GM12878 (cell line): ENCODE measurements around the gene PRKRIP1. TPM values are rescaled to one million over a fixed set of nuclear protein-coding genes. Genes with fewer than 3 reads are reported as not detected.

Experiments used
- ATAC-seq: fragments of 200-7000 bp; cut with Tn5 transposase; 3 replicates; pipeline ENCODE4 v1.9.1; 2020; ENCODE audit warnings: mild to moderate bottlenecking, moderate library complexity
- BruUV-seq: library from RNA; stranded (reverse); fragments of 400-500 nt; replicated peaks from 2 replicates; lab custom pipeline; 2021; lab: Mats Ljungman, UMichigan
- CTCF ChIA-PET: fragments of 300-600 bp; sonication (Branson Sonifier 250); formaldehyde crosslinking; extraction: SDS; loops from one replicate; lab custom pipeline; 2021; ENCODE audit warnings: inconsistent platforms; lab: Yijun Ruan, JAX
- POLR2A ChIA-PET: fragments of 350-600 bp; formaldehyde crosslinking; extraction: SDS; loops from one replicate; lab custom pipeline; 2021; ENCODE audit warnings: inconsistent platforms; lab: Charles Lee
- RAD21 ChIA-PET: fragments of 300-600 bp; sonication (Branson Sonifier 250); formaldehyde crosslinking; loops from one replicate; lab custom pipeline; 2023; ENCODE audit warnings: antibody characterized with exemption; ENCODE audit not compliant: unreplicated experiment; lab: Charles Lee
- SMC1A ChIA-PET: fragments of 300-600 bp; sonication (Branson Sonifier 250); formaldehyde crosslinking; loops from one replicate; lab custom pipeline; 2023; ENCODE audit not compliant: unreplicated experiment, uncharacterized antibody; lab: Charles Lee
- DNase-seq: peaks from one replicate; pipeline ENCODE4 v3.0.0-alpha.2; 2011; ENCODE audit warnings: low read depth, low spot score
- FAIRE-seq: peaks from 3 replicates; lab custom pipeline; 2011; peaks lifted over from hg19 to GRCh38; lab: Jason Lieb, UNC
- H2AFZ ChIP-seq: 2 replicates; pipeline ENCODE4 v1.6.0; 2011; ENCODE audit warnings: low read depth, low read length, control low read depth; ENCODE audit not compliant: control insufficient read depth
- H3K27ac ChIP-seq: 2 replicates; pipeline ENCODE4 v1.5.1; 2011; ENCODE audit warnings: control low read depth; ENCODE audit not compliant: control insufficient read depth, insufficient read depth
- H3K27me3 ChIP-seq, 2 experiments: replicated peaks in 1 of 2; 2 replicates each; pipeline versions ENCODE4 v1.6.0 to v1.6.1; 2011; ENCODE audit warnings: low read length in 1 of 2; ENCODE audit not compliant: control insufficient read depth in 2 of 2, insufficient read depth in 2 of 2
- H3K36me3 ChIP-seq, 2 experiments: 2 replicates each; pipeline ENCODE4 v1.5.1; 2011; ENCODE audit warnings: low read length in 1 of 2; ENCODE audit not compliant: control insufficient read depth in 2 of 2, insufficient read depth in 2 of 2
- H3K4me1 ChIP-seq: 2 replicates; pipeline ENCODE4 v1.6.1; 2011; ENCODE audit warnings: mild to moderate bottlenecking, low read length, moderate library complexity, mixed read lengths; ENCODE audit not compliant: control insufficient read depth, insufficient read depth
- H3K4me2 ChIP-seq: 2 replicates; pipeline ENCODE4 v1.6.0; 2011; ENCODE audit warnings: control low read depth; ENCODE audit not compliant: control insufficient read depth, insufficient read depth
- H3K4me3 ChIP-seq: fragments of 200-600 bp; sonication (generic); 2 replicates; pipeline ENCODE4 v1.5.1; 2016
- H3K79me2 ChIP-seq: 2 replicates; pipeline ENCODE4 v1.6.0; 2011; ENCODE audit warnings: low read length; ENCODE audit not compliant: control insufficient read depth, insufficient read depth
- H3K9ac ChIP-seq: 2 replicates; pipeline ENCODE4 v1.8.0; 2011; ENCODE audit warnings: low read length, control low read depth, mixed read lengths; ENCODE audit not compliant: control insufficient read depth, insufficient read depth
- H3K9me3 ChIP-seq: replicated peaks from 3 replicates; pipeline ENCODE4 v1.5.1; 2011; ENCODE audit warnings: mild to moderate bottlenecking, low read length; ENCODE audit not compliant: control insufficient read depth, insufficient read depth
- H4K20me1 ChIP-seq: 2 replicates; pipeline ENCODE4 v1.6.0; 2011; ENCODE audit not compliant: control insufficient read depth, insufficient read depth
- CREB1 ChIP-seq: IDR thresholded peaks from 2 replicates; pipeline ENCODE4 v1.6.1; 2012; ENCODE audit warnings: low read depth, mild to moderate bottlenecking, inconsistent platforms
- EGR1 ChIP-seq, 2 experiments: IDR thresholded peaks; 1 replicate in 1 of 2; 2 replicates in 1 of 2; pipeline ENCODE4 v1.6.1; 2011 to 2012; ENCODE audit warnings: low read depth in 2 of 2, low read length in 2 of 2, borderline replicate concordance in 1 of 2, mild to moderate bottlenecking in 1 of 2, moderate library complexity in 1 of 2
- SREBF1 ChIP-seq: IDR thresholded peaks from 2 replicates; pipeline ENCODE4 v1.6.1; 2012; ENCODE audit warnings: mild to moderate bottlenecking, low read length
- YY1 ChIP-seq: IDR thresholded peaks from 2 replicates; pipeline ENCODE4 v1.6.1; 2011; ENCODE audit warnings: low read depth, mild to moderate bottlenecking, low read length
- ZNF274 ChIP-seq: IDR thresholded peaks from one replicate; pipeline ENCODE4 v1.8.0; 2011; ENCODE audit not compliant: insufficient read length, insufficient read depth
- WGBS: methylation state at CpG from one replicate; pipeline ENCODE4 v1.1.6; 2016; ENCODE audit warnings: low lambda C conversion rate; ENCODE audit not compliant: insufficient replicate concordance, insufficient coverage; ENCODE audit errors: missing lambda C conversion rate; 5-methylcytosine and 5-hydroxymethylcytosine counted together
- in situ Hi-C: fragments of 300-500 bp; cut with MboI; formaldehyde crosslinking; loops from 9 replicates; pipeline ENCODE4 v1.14.3; 2018; ENCODE audit warnings: mixed read lengths
- intact Hi-C: fragments of 100-400 bp; cut with micrococcal nuclease; formaldehyde crosslinking; loops from one replicate; pipeline ENCODE4 v1.14.2; 2022; ENCODE audit not compliant: unreplicated experiment
- polyA plus RNA-seq, 11 experiments: library from polyadenylated mRNA; depleted of rRNA in 4 of 11; unstranded in 6 of 11; stranded (reverse) in 5 of 11; fragments of >200 nt; fragmentation: Nextera tagmentation in 4 of 11; fragmentation: Illumina TruSeq in 1 of 11; extraction: Ambion mirVana in 4 of 11; extraction: Trizol in 1 of 11; gene quantifications; 1 replicate in 1 of 11; 2 replicates in 10 of 11; pipeline versions ENCODE4 v1.2.1 to v1.2.3, GENCODE V29; 2011 to 2016; ENCODE audit warnings: inconsistent platforms in 2 of 11, missing spikeins in 2 of 11, low read depth in 1 of 11
- total RNA-seq, 4 experiments: library from RNA; depleted of rRNA in 3 of 4; stranded (reverse); fragments of >200 nt in 3 of 4; fragmentation: Illumina TruSeq in 1 of 4; extraction: Trizol in 1 of 4; gene quantifications; 2 replicates each; pipeline versions ENCODE4 v1.2.1 to v1.2.3, GENCODE V29; 2013 to 2021
- TF ChIP-seq, protein P1 (sequence below): IDR thresholded peaks from 2 replicates; pipeline ENCODE4 v1.6.1; 2011; ENCODE audit warnings: low read depth, low read length, improper control_type of control experiment, borderline replicate concordance
- TF ChIP-seq, protein P2 (sequence below): fragments of 150-350 bp; IDR thresholded peaks from 2 replicates; pipeline ENCODE4 v1.6.1; 2014; ENCODE audit warnings: mild to moderate bottlenecking, low read depth, low read length

The PRKRIP1 gene
- total and polyA plus RNA-seq, 10 of the 15 experiments (the other 5 are each of a cell fraction or from before 2014, with no cell fraction given) = 17.0 to 38.4 (median 25.5) TPM

DNA sequence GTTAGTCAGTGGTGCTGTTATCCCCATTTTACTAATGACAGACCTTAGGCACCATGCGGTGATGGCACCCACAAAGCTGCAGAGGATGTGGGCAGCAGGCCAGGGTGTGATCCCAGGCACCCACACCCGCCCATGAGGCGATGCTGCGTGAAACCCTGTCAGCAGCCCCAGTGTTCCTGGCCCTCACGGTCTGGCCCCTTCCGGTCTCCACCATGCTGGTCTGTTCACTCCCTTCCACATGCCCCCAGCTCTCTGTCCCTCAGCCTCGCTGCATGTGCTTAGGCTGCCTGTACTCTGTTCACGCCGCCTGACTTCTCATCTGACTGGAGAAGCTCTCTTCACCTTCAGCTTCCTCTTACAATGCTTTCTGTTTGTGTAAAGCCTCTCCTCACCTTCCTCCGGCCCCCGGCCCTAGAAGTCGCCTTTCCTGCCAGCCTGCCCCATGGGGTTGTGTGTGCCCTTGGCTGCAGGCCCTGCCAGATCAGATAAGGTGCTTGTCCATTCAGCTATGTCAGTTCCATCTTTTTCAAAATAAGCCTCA lies 19.6 kb downstream of the PRKRIP1 start (continued):
- TF ChIP-seq, protein P1, sequence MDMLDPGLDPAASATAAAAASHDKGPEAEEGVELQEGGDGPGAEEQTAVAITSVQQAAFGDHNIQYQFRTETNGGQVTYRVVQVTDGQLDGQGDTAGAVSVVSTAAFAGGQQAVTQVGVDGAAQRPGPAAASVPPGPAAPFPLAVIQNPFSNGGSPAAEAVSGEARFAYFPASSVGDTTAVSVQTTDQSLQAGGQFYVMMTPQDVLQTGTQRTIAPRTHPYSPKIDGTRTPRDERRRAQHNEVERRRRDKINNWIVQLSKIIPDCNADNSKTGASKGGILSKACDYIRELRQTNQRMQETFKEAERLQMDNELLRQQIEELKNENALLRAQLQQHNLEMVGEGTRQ = no peak
- TF ChIP-seq ZNF274 (no peak), YY1 (peak; percentile 41; the same call in 1 of the 2 replicates), CREB1 (no peak)
- TF ChIP-seq, protein P2, sequence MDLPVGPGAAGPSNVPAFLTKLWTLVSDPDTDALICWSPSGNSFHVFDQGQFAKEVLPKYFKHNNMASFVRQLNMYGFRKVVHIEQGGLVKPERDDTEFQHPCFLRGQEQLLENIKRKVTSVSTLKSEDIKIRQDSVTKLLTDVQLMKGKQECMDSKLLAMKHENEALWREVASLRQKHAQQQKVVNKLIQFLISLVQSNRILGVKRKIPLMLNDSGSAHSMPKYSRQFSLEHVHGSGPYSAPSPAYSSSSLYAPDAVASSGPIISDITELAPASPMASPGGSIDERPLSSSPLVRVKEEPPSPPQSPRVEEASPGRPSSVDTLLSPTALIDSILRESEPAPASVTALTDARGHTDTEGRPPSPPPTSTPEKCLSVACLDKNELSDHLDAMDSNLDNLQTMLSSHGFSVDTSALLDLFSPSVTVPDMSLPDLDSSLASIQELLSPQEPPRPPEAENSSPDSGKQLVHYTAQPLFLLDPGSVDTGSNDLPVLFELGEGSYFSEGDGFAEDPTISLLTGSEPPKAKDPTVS = no peak
- TF ChIP-seq, all 136 proteins: peak for 25

DNA sequence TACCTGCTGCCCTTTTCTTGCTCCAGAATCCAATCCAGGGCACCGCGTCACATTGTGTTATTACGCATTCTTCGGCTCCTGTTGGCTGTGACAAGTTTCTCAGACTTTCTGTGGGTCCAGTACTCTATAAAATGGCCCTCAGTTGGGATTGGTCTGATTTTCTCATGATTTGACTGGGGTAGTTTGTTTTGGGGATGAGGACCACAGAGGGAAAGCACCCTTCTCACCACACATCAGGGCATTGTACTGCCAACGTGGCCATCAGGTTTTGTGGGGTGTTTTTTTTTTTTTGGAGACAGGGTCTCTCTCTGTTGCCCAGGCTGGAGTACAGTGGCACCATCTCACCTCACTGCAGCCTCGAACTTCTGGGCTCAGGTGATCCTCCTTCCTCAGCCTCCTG lies 20.2 kb downstream of the PRKRIP1 start:
- FAIRE-seq (no peak), ATAC-seq (peak; percentile 41), DNase-seq (no peak)
- Histone ChIP-seq H3K9me3 (no peaks in the 10 kb centered on the region), H3K36me3 (peaks cover 6 to 17% of the 10 kb centered on the region in 2 experiments; a peak in 3 of 4 replicates), H3K9ac (peak overlapping the region; percentile 43), H4K20me1 (no peaks in the 10 kb centered on the region), H3K4me2 (peak overlapping the region; percentile 63), H3K27me3 (no peaks in the 10 kb centered on the region), H2AFZ (no peak overlapping the region), H3K4me3 (no peak overlapping the region), H3K79me2 (peaks cover 6% of the 10 kb centered on the region), H3K4me1 (peaks cover 38% of the 10 kb centered on the region), H3K27ac (peak overlapping the region; percentile 81)
- in situ Hi-C loops = no loop called here
- intact Hi-C loops = no loop called here
- POLR2A ChIA-PET = interaction anchor here (1.8 to 4.9 kb wide), 5 partner anchors 9 to 28 kb away, joined by 4 to 48 read pairs (median 14); partner anchors contain the start of gene ORAI2
- TF ChIP-seq SREBF1 = no peak
- TF ChIP-seq EGR1 (IDR thresholded peaks at IDR 0.05; ENCODE audit: borderline replicate concordance in 1 of 2, low read depth in 2 of 2, low read length in 2 of 2) = no peak
- TF ChIP-seq ZNF274 = no peak
- RAD21 ChIA-PET = interaction anchor here (1.0 to 3.1 kb wide), 9 partner anchors 9 to 125 kb away, joined by 3 to 31 read pairs (median 4); partner anchors contain the start of genes ALKBH4, LRWD1 and ORAI2
- CTCF ChIA-PET = interaction anchor here (0.6 to 4.6 kb wide), 7 partner anchors 9 to 51 kb away, joined by 3 to 45 read pairs (median 9); no protein-coding TSS in a partner anchor
- SMC1A ChIA-PET = interaction anchor here (1.0 to 4.7 kb wide), 11 partner anchors 8 to 50 kb away, joined by 4 to 46 read pairs (median 10); partner anchors contain the start of gene ORAI2
- WGBS = 59% methylated on average over 6 of the region's 6 CpGs
- no TSS peak for BruUV-seq
